HG03159 (cell line): ENCODE data around the gene DOK6.

Experiments used
- ATAC-seq: cut with Tn5 transposase; IDR thresholded peaks from one replicate; pipeline ENCODE4 v1.9.1; 2021; ENCODE audit warnings: mild to moderate bottlenecking, moderate library complexity; ENCODE audit not compliant: unreplicated experiment

Gene DOK6

GRCh38 chr18:69677595-69677994 lies 276.9 kb downstream of the DOK6 start:
- ATAC-seq: no peak

GRCh38 chr18:69680123-69680522 lies 279.4 kb downstream of the DOK6 start:
- ATAC-seq: no peak

GRCh38 chr18:69683176-69683575 lies 282.5 kb downstream of the DOK6 start:
- no peak for ATAC-seq

DNA sequence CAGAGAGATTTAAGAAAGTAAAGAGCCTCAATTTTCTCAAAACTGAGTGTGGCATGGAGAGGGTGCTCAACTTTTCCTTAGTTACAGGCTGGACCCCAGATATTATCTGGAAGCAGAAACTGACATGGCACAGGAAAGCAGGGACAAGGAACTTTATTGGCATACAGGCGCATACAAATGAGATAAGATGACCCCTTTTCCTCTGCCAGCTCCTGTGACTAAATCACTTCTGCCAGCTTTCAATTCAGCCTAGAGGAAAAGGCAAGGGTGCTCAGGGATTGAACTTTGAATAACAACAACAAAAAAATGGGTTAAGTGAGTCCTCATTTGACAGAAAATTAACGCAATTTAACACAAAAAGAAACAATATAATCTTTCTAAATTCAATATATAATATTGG lies 284.1 kb downstream of the DOK6 start:
- no peak for ATAC-seq

- no peak for ATAC-seq
These were observed 286.2 kb downstream of the DOK6 start for GRCh38 chr18:69686861-69687260.

- ATAC-seq: no peak
These were observed 288.6 kb downstream of the DOK6 start for GRCh38 chr18:69689121-69689759.

- ATAC-seq: no peak
These were observed 290.5 kb downstream of the DOK6 start for GRCh38 chr18:69691008-69691760.

DNA sequence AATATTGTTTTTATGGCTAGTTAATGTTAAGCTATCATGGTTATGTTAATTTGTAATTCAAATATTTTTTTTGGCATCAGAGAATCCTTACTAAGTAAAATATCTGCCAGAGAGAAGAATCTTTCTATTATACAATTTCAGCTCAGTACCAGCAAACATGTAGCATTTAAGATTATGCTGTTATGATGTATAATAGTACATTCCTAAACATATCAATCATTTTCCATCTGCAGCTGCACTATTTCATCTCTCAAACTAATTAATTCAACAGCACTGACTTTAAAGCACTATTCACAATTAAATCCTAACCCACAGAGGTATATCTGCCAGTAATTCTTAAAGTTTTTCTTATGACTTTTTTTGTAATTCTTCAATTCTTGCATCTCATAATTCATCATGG lies 296.4 kb downstream of the DOK6 start:
- ATAC-seq: no peak

- no peak for ATAC-seq
These were observed 297.0 kb downstream of the DOK6 start for GRCh38 chr18:69697689-69698088.

GRCh38 chr18:69701305-69701704 lies 300.6 kb downstream of the DOK6 start:
- no peak for ATAC-seq

DNA sequence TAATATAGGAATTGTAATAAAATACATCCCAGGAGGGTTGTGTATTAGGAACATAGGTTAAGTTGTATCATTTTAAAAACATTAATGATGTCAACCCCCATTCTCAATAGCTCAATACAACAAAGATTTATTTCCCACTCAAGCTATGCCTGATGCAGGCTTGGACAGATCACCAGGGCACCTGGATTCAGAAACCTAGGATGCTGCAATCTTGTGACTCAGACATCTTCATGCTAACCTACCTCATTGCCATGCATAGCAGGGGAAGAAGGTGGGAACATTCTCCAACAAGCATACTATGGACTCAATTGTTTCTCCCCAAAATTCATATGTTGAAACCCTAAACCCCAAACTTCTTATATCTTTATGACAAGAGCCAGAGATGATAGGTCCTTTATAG lies 302.8 kb downstream of the DOK6 start:
- ATAC-seq: no peak

- no peak for ATAC-seq
These were observed 305.3 kb downstream of the DOK6 start for GRCh38 chr18:69705987-69706386.

DNA sequence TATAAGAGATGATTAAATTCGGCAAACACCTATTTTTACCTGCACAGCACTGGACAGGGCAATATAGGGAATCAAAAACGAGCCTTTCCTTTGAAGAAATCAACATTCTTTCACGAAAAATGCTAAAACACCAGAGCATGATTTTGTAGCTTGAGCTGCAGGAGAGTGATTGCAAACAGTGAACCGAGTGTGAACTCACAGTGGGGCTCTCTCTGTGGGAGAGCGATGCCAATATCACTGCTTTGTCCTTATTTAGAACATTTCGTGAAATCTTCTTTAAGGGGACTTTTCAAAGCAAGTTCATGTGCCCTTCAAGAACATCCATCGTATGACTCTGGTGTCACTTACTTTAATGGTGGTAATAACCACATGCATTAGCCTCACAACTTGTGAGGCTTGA lies 308.2 kb downstream of the DOK6 start:
- ATAC-seq: no peak

DNA sequence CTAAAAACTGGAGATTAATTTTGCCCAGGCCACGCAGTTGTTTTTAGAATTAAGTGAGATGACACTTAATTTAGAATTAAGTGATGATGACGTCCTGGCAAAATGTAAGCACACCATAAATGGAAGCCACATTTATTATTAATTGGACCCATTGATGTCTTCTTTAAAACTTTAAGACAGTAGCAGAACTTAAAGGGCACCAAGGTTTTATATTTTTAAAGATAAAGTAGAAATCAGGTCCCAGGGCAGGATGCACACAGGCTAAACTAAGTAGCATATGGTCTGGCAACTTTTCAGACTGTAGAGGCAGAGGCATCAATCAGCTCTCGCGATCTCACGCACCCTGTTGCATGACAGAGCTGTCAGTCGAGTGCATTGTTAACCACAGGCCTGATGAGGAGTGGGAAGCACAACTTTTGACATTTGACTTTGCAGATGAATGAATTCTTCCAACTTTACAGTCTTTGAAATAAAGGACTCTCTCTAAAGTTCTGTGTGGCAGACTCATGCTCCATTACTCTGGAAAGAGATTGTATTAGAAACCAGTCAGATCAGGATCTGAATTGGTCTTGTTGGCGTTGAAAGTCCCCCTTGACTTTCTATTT lies 314.6 kb downstream of the DOK6 start:
- no peak for ATAC-seq

- no peak for ATAC-seq
These were observed 316.9 kb downstream of the DOK6 start for GRCh38 chr18:69717586-69717985.

GRCh38 chr18:69718912-69719547 lies 318.3 kb downstream of the DOK6 start:
- ATAC-seq: no peak

DNA sequence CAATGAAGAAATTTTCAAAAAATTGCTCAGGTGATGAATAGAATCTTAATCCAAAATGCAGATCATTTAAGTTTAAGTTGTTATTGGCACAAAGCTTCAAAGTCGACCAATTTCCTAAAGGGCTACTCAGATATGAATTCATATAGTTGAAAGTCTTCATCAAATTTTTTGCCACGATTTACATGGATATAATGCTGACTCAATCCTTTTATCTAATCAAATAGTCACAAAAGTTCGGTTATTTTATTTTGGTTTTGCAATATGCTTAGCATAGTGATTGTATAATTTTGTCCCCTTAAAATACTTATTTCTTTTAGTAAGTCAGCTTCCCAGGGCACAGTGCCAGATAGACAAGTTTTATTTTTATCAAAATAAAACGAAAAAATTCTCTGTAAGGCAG lies 319.7 kb downstream of the DOK6 start:
- no peak for ATAC-seq

GRCh38 chr18:69723434-69723833 lies 322.7 kb downstream of the DOK6 start:
- no peak for ATAC-seq

GRCh38 chr18:69725009-69725408 lies 324.3 kb downstream of the DOK6 start:
- ATAC-seq: no peak

DNA sequence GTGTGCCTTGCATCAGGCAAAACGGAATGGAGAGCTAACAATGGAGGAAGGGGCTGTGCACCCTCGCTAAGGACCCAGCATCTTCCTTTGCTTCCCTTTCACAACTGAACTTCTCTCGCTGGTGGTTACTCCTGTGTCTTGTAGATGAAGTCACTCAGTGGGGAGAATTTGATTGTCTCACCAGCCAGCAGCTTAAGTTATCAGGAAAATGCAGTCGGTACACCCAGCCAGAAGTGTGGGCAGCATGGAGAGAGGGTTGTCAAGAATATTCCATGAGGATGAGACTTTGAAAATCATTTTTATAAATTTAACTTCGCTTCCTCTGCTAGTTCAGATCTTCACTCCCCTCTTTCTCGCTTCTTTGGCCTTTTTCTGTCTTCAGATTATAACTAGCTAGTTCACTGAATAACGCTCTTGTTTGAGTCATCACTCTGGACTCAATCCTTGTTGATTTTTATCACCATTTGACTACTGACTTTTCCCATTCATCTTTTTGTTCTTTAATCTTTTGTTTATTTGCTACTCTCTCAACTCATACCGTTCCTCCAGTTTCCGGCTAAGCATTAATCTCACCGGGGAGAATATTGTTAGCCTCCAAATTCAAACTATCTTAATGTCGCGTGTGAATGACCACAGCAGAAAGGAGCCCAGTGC lies 325.3 kb downstream of the DOK6 start:
- no peak for ATAC-seq

DNA sequence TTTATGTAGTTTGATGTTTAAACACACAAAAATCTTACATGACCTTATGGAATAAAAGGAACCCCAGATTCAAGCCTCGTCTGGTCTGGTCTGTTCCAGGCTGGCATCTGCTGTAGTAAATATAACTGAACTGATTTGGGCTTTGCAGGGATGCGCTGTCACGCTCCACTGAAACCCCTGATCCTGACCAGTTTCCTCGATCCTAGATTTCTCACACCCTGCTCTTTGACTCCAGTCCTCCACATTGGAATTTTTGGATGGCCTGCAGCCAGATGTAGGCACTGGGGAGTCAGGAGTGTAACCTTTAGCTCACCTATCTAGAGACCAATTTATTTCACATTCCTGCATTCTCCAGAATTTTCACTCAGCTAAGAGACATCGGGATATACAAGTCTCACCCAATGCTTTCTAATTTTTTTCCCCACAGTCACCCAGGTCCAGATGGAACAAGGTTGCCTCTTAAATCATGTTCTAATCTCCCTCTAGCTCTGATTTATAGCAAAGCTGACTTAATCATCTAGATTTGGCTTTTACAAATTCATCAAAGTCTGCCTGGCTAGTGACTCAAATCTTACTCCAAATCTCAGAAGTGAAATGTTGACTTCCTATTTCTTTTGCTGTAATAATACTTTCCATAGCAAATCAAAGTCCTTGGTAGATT lies 327.4 kb downstream of the DOK6 start:
- no peak for ATAC-seq
